Kidney (tissue), 14 donors: ENCODE results near the gene NEU2. TPM values are rescaled to one million over a fixed set of nuclear protein-coding genes. Genes with fewer than 3 reads are reported as not detected.

ENCODE experiments used
- DNase-seq, 5 donors: peaks; one replicate each; pipeline ENCODE4 v3.0.0-alpha.2; 2013 to 2020
- FAIRE-seq: peaks from 2 replicates; lab custom pipeline; 2012; peaks lifted over from hg19 to GRCh38; lab: Jason Lieb, UNC
- H3K27ac ChIP-seq, 2 donors: one replicate each; pipeline ENCODE4 v1.7.0; 2013; ENCODE audit warnings: low read depth in 2 of 2, low read length in 2 of 2, inconsistent platforms in 1 of 2
- H3K27me3 ChIP-seq: one replicate; pipeline ENCODE4 v1.7.1; 2013; ENCODE audit warnings: low read length, inconsistent platforms; ENCODE audit not compliant: control insufficient read depth, insufficient read depth
- H3K36me3 ChIP-seq, 3 donors: one replicate each; pipeline versions ENCODE4 v1.7.0 to v1.7.1; 2013; ENCODE audit warnings: low read length in 3 of 3, control low read depth in 1 of 3, inconsistent platforms in 1 of 3; ENCODE audit not compliant: insufficient read depth in 3 of 3, control insufficient read depth in 2 of 3
- H3K4me1 ChIP-seq, 3 donors: one replicate each; pipeline versions ENCODE4 v1.7.0 to v1.7.1; 2013; ENCODE audit warnings: low read length in 3 of 3, inconsistent platforms in 1 of 3, low read depth in 1 of 3; ENCODE audit not compliant: control insufficient read depth in 2 of 3, insufficient read depth in 2 of 3
- H3K4me3 ChIP-seq, 3 donors: one replicate each; pipeline versions ENCODE4 v1.7.0 to v1.8.1; 2013; ENCODE audit warnings: low read length in 3 of 3, control low read depth in 1 of 3, inconsistent platforms in 1 of 3
- H3K9ac ChIP-seq, 3 donors: one replicate each; pipeline versions ENCODE4 v1.7.0 to v1.7.1; 2013; ENCODE audit warnings: low read length in 3 of 3, control low read depth in 1 of 3, inconsistent platforms in 1 of 3
- H3K9me3 ChIP-seq, 3 donors: one replicate each; pipeline versions ENCODE4 v1.7.0 to v1.7.1; 2013; ENCODE audit warnings: low read length in 3 of 3, control low read depth in 1 of 3, inconsistent platforms in 1 of 3; ENCODE audit not compliant: control insufficient read depth in 2 of 3, insufficient read depth in 1 of 3
- CTCF ChIP-seq: IDR thresholded peaks from 3 replicates; pipeline ENCODE4 v1.5.1; 2012; ENCODE audit warnings: mild to moderate bottlenecking, moderate library complexity, borderline replicate concordance; ENCODE audit not compliant: insufficient read depth; ENCODE audit errors: extremely low read depth
- intact Hi-C: fragments of 100-400 bp; cut with DNase I; formaldehyde crosslinking; loops from one replicate; pipeline ENCODE4 v1.11.1; 2022
- polyA plus RNA-seq: library from polyadenylated mRNA; stranded (reverse); fragments of 350-450 nt; fragmentation: Illumina TruSeq; extraction: RNeasy Lipid Tissue Mini Kit (QIAGEN cat#74804); gene quantifications from one replicate; pipeline ENCODE4 v1.2.3, GENCODE V29; 2014; ENCODE audit warnings: low read depth, low replicate concordance; ENCODE audit not compliant: insufficient read depth
- total RNA-seq: library from RNA; stranded (reverse); fragmentation: NEBNext Ultra II Directional; extraction: Animal tissue kit (Norgen Biotek cat#: 25700); gene quantifications from one replicate; pipeline ENCODE4 v1.2.1, GENCODE V29; 2021
- donor health status: control.
- donor health status: control.
- donor health status: control.
- donor health status: control.
- donor health status: control.
- donor health status: DM: yes; HTN: yes; CAD: no.
- donor health status: Normal renal cell carcinoma (clear cell type).

The NEU2 gene
- total and polyA plus RNA-seq, 2 donors from 2014 or later: not detected

GRCh38 chr2:233020454-233020853 lies 12.0 kb upstream of the NEU2 start:
- DNase-seq (no peak), FAIRE-seq (no peak)
- H3K36me3 ChIP-seq: no peaks in the 10 kb centered on the region
- intact Hi-C loops: no loop called here
- TF ChIP-seq CTCF: no peak
- H3K9ac ChIP-seq: no peak overlapping the region
- no peaks in the 10 kb centered on the region for H3K4me1 ChIP-seq
- H3K27ac ChIP-seq: no peak overlapping the region
- no peaks in the 10 kb centered on the region for H3K27me3 ChIP-seq
- no peaks in the 10 kb centered on the region for H3K9me3 ChIP-seq
- H3K4me3 ChIP-seq: no peak overlapping the region

- Histone ChIP-seq H3K27me3 (no peaks in the 10 kb centered on the region), H3K4me3 (no peak overlapping the region), H3K9ac (no peak overlapping the region), H3K9me3 (no peaks in the 10 kb centered on the region), H3K36me3 (no peaks in the 10 kb centered on the region), H3K4me1 (no peaks in the 10 kb centered on the region), H3K27ac (no peak overlapping the region)
- DNase-seq: no peak
- intact Hi-C loops: no loop called here
- FAIRE-seq: no peak
- no peak for TF ChIP-seq CTCF
Measured at GRCh38 chr2:233021771-233022170, 10.7 kb upstream of the NEU2 start.

- no peaks in the 10 kb centered on the region for H3K36me3 ChIP-seq
- H3K4me3 ChIP-seq: no peak overlapping the region
- intact Hi-C loops: no loop called here
- H3K4me1 ChIP-seq: no peaks in the 10 kb centered on the region
- H3K9ac ChIP-seq: no peak overlapping the region
- H3K27me3 ChIP-seq: no peaks in the 10 kb centered on the region
- no peak for FAIRE-seq
- no peak for TF ChIP-seq CTCF
- no peak for DNase-seq
- H3K27ac ChIP-seq: no peak overlapping the region
- no peaks in the 10 kb centered on the region for H3K9me3 ChIP-seq
Measured at GRCh38 chr2:233022561-233022960, 9.9 kb upstream of the NEU2 start.
